Bronchial epithelial cell (primary cell): ENCODE results near the gene IGFALS. TPM values are rescaled to one million over a fixed set of nuclear protein-coding genes. Genes with fewer than 3 reads are reported as not detected.

Source experiments
- DNase-seq: peaks from one replicate; pipeline ENCODE4 v3.0.0-alpha.2; 2010; ENCODE audit warnings: low read depth
- FAIRE-seq: peaks from 2 replicates; lab custom pipeline; 2011; peaks lifted over from hg19 to GRCh38; lab: Jason Lieb, UNC
- H3K27me3 ChIP-seq: 2 replicates; pipeline ENCODE4 v1.5.1; 2011; ENCODE audit warnings: low read length; ENCODE audit not compliant: control insufficient read depth, insufficient read depth
- H3K36me3 ChIP-seq: 2 replicates; pipeline ENCODE4 v1.5.1; 2011; ENCODE audit warnings: low read length; ENCODE audit not compliant: control insufficient read depth, insufficient read depth
- H3K4me3 ChIP-seq: 2 replicates; pipeline ENCODE4 v1.5.1; 2011; ENCODE audit warnings: mild to moderate bottlenecking, low read depth, low read length, control low read depth
- CTCF ChIP-seq: IDR thresholded peaks from 2 replicates; pipeline ENCODE4 v1.5.1; 2011; ENCODE audit warnings: mild to moderate bottlenecking, moderate library complexity, low read length, control low read depth, inconsistent platforms; ENCODE audit not compliant: insufficient read depth, severe bottlenecking
- total RNA-seq: library from RNA; depleted of rRNA; stranded (reverse); fragments of >200 nt; gene quantifications from 2 replicates; pipeline ENCODE4 v1.2.1, GENCODE V29; 2014

Gene IGFALS
- total RNA-seq, 1 donor from 2014 or later: not detected

GRCh38 chr16:1819611-1820010, 26.1 kb upstream of the IGFALS start:
- no peak for TF ChIP-seq CTCF
- peaks cover 17% of the 10 kb centered on the region for H3K36me3 ChIP-seq
- no peaks in the 10 kb centered on the region for H3K27me3 ChIP-seq
- no peak for FAIRE-seq
- no peak overlapping the region for H3K4me3 ChIP-seq
- DNase-seq: no peak

GRCh38 chr16:1818873-1819525, 25.5 kb upstream of the IGFALS start:
- Histone ChIP-seq H3K36me3 (peaks cover 16% of the 10 kb centered on the region), H3K4me3 (no peak overlapping the region), H3K27me3 (no peaks in the 10 kb centered on the region)
- FAIRE-seq (no peak), DNase-seq (no peak)
- TF ChIP-seq CTCF: no peak

- Histone ChIP-seq H3K27me3 (no peaks in the 10 kb centered on the region), H3K4me3 (no peak overlapping the region), H3K36me3 (peaks cover 16% of the 10 kb centered on the region)
- TF ChIP-seq CTCF: no peak
- FAIRE-seq (no peak), DNase-seq (no peak)
These were observed 24.8 kb upstream of the IGFALS start for GRCh38 chr16:1818204-1818872.

- FAIRE-seq (no peak), DNase-seq (no peak)
- H3K36me3 ChIP-seq: peaks cover 16% of the 10 kb centered on the region
- no peak overlapping the region for H3K4me3 ChIP-seq
- TF ChIP-seq CTCF: no peak
- no peaks in the 10 kb centered on the region for H3K27me3 ChIP-seq
These were observed 24.2 kb upstream of the IGFALS start for GRCh38 chr16:1817716-1818115.

- no peak for TF ChIP-seq CTCF
- Histone ChIP-seq H3K4me3 (no peak overlapping the region), H3K36me3 (peaks cover 13% of the 10 kb centered on the region), H3K27me3 (no peaks in the 10 kb centered on the region)
- DNase-seq (no peak), FAIRE-seq (no peak)
These were observed 23.7 kb upstream of the IGFALS start for GRCh38 chr16:1817276-1817589.
